Epithelial cell of esophagus (primary cell): Measurements from ENCODE around the gene SNAP91.

Experiments used
- DNase-seq: peaks from one replicate; pipeline ENCODE4 v3.0.0; 2010; ENCODE audit warnings: low read depth
- H3K4me3 ChIP-seq: 2 replicates; pipeline ENCODE4 v1.5.1; 2011; ENCODE audit warnings: mild to moderate bottlenecking, low read length, control low read depth
- CTCF ChIP-seq: IDR thresholded peaks from 2 replicates; pipeline ENCODE4 v1.5.1; 2011; ENCODE audit warnings: low read depth, mild to moderate bottlenecking, low read length, control low read depth, inconsistent platforms; ENCODE audit not compliant: insufficient read depth; ENCODE audit errors: missing control alignments

Gene SNAP91

GRCh38 chr6:83603551-83603950 is 105.3 kb downstream of the SNAP91 start:
- DNase-seq = no peak
- no peak overlapping the region for H3K4me3 ChIP-seq
- no peak for TF ChIP-seq CTCF

- DNase-seq = no peak
- H3K4me3 ChIP-seq = no peak overlapping the region
- no peak for TF ChIP-seq CTCF
Observed at GRCh38 chr6:83601119-83601518, 107.8 kb downstream of the SNAP91 start.

DNA sequence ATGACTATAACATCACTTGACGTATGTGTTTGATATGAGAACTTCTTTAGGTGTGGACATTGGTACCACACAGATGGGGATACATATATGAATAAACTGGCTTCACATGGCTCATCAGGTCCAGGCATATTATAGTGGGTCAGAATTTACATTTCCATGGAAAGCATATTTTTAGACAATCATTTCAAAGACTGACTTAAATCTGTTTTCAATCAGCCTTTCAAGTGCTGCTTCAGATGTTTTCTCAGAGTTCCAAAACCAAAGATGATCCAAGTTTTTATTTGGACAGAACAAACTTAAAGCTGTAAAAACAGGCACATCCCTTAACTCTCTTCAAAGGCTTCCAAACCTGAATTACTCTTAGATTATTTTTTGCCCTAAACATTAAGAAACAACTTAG is 108.4 kb downstream of the SNAP91 start:
- no peak overlapping the region for H3K4me3 ChIP-seq
- no peak for TF ChIP-seq CTCF
- DNase-seq = no peak

GRCh38 chr6:83597511-83597910 is 111.4 kb downstream of the SNAP91 start:
- no peak overlapping the region for H3K4me3 ChIP-seq
- DNase-seq = no peak
- TF ChIP-seq CTCF = no peak

DNA sequence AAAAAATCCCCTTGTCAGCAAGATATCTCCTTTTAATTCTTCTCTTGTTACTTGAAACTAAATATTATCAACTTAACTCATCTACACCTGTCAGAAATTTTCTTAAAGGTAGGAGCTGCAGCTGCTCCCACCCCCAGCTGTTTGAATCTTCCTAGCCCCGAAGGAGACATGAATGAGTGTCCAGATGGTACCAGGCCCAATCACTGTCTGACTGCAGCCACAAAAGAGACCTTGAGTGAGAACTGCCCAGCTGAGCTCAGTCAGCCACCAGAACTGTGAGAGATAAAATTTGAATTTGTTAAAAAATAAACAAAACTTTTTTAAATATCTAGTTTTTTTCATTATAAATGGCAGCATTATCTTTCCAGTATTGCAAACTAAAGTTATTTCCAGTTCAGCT is 111.8 kb downstream of the SNAP91 start:
- no peak overlapping the region for H3K4me3 ChIP-seq
- TF ChIP-seq CTCF = no peak
- DNase-seq = no peak

DNA sequence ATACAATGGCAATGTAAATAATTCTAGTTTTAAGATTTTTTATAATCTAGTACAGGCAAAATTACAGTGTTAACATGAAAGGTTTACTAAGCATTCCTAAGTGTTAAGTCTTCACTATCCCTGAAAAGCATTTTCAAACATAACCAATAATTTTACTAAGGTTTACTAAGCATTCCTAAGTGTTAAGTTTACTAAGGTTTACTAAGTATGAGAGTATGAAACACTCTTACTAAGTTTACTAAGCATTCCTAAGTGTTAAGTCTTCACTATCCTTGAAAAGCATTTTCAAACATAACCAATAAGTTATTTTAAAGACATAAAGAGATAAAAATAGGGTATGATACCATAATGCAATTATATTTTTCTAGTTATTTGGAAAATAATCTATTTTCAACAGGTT is 114.0 kb downstream of the SNAP91 start:
- DNase-seq = no peak
- H3K4me3 ChIP-seq = no peak overlapping the region
- no peak for TF ChIP-seq CTCF

DNA sequence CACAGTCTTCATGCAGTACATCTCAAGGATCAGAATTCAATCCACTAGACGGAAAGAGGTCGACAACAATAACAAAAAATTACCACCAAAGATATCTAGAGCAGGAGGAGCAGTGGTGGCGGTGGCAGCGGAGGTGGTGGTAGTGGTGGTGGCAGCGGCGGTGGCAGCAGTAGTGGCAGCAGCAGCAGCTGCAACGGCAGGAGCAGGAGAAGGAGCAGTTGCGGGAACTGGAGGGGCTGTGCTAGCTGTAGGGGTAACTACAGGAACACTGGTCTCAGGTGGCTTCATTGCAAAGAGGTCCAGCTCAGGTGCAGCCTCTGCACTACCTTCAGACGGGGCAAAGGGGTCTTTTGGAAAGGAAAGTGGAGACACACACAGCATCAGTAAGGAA is 115.5 kb downstream of the SNAP91 start:
- no peak for TF ChIP-seq CTCF
- H3K4me3 ChIP-seq = no peak overlapping the region
- no peak for DNase-seq
